Neural cell (in vitro differentiated cells): Measurements from ENCODE around the gene IGIP. TPM values are rescaled to one million over a fixed set of nuclear protein-coding genes. Genes with fewer than 3 reads are reported as not detected.

Experiments used
- H2AFZ ChIP-seq: fragments of 200-600, 300-800 bp; sonication (generic), shearing (Covaris generic); 2 replicates; pipeline ENCODE4 v1.6.0; 2014; ENCODE audit warnings: low read depth, mild to moderate bottlenecking, antibody characterized with exemption, low read length, moderate library complexity
- H3F3A ChIP-seq: fragments of 200-600 bp; shearing (Covaris generic); 2 replicates; pipeline ENCODE4 v1.6.1; 2016; ENCODE audit warnings: mild to moderate bottlenecking, moderate library complexity, mixed read lengths, antibody characterized with exemption, low read length; ENCODE audit not compliant: insufficient read depth, poor library complexity, severe bottlenecking
- H3K27ac ChIP-seq: fragments of 200-600, 300-800 bp; sonication (generic), shearing (Covaris generic); 2 replicates; pipeline ENCODE4 v1.5.1; 2014; ENCODE audit warnings: mild to moderate bottlenecking, low read length, moderate library complexity
- H3K27me3 ChIP-seq: fragments of 300-800, 200-600 bp; sonication (generic), shearing (Covaris generic); 2 replicates; pipeline ENCODE4 v1.6.0; 2014; ENCODE audit warnings: mild to moderate bottlenecking, low read depth, low read length, moderate library complexity; ENCODE audit not compliant: insufficient read depth
- H3K36me3 ChIP-seq: fragments of 300-800, 200-600 bp; sonication (generic), shearing (Covaris generic); 2 replicates; pipeline ENCODE4 v1.5.1; 2014; ENCODE audit warnings: mild to moderate bottlenecking, antibody characterized with exemption, low read length, moderate library complexity; ENCODE audit not compliant: insufficient read depth
- H3K4me2 ChIP-seq: fragments of 300-800, 200-600 bp; sonication (generic), shearing (Covaris generic); 2 replicates; pipeline ENCODE4 v1.6.0; 2014; ENCODE audit warnings: mild to moderate bottlenecking, low read length
- H3K4me3 ChIP-seq: fragments of 300-800, 200-600 bp; sonication (generic), shearing (Covaris generic); 2 replicates; pipeline ENCODE4 v1.5.1; 2014; ENCODE audit warnings: mild to moderate bottlenecking, low read length, moderate library complexity
- H3K79me2 ChIP-seq: fragments of 200-600 bp; shearing (Covaris generic); replicated peaks from 2 replicates; pipeline ENCODE4 v1.6.0; 2014; ENCODE audit warnings: mild to moderate bottlenecking, low read length, moderate library complexity; ENCODE audit not compliant: insufficient read depth
- H3K9ac ChIP-seq: fragments of 300-800, 200-600 bp; sonication (generic), shearing (Covaris generic); 2 replicates; pipeline ENCODE4 v1.6.1; 2016; ENCODE audit warnings: mild to moderate bottlenecking, low read length, mixed read lengths
- H3K9me2 ChIP-seq: fragments of 200-600 bp; shearing (Covaris generic); 2 replicates; pipeline ENCODE4 v1.6.1; 2016; ENCODE audit warnings: mild to moderate bottlenecking, low read length, mixed read lengths; ENCODE audit not compliant: insufficient read depth
- H3K9me3 ChIP-seq: fragments of 200-600, 300-800 bp; sonication (generic), shearing (Covaris generic); 2 replicates; pipeline ENCODE4 v1.6.1; 2016; ENCODE audit warnings: mild to moderate bottlenecking, mixed run types, low read length, moderate library complexity, mixed read lengths
- H4K20me1 ChIP-seq: fragments of 200-600 bp; shearing (Covaris generic); 2 replicates; pipeline ENCODE4 v1.6.1; 2016; ENCODE audit warnings: mild to moderate bottlenecking, mixed run types; ENCODE audit not compliant: insufficient read depth
- CTCF ChIP-seq: fragments of 450-650 bp; IDR thresholded peaks from 2 replicates; pipeline ENCODE4 v1.5.1; 2014; ENCODE audit warnings: antibody characterized with exemption, mild to moderate bottlenecking, moderate library complexity; ENCODE audit not compliant: poor library complexity, severe bottlenecking
- EP300 ChIP-seq: fragments of 450-650 bp; conservative IDR thresholded peaks from 2 replicates; pipeline ENCODE4 v1.6.1; 2014; ENCODE audit warnings: antibody characterized with exemption, mild to moderate bottlenecking, moderate library complexity; ENCODE audit not compliant: poor library complexity, severe bottlenecking
- EZH2 ChIP-seq: fragments of 200-600, 300-800 bp; shearing (Covaris generic), sonication (generic); IDR thresholded peaks from 2 replicates; pipeline ENCODE4 v1.6.1; 2014; ENCODE audit warnings: antibody characterized with exemption, low read length, borderline replicate concordance, mild to moderate bottlenecking; ENCODE audit not compliant: insufficient read depth, poor library complexity, severe bottlenecking
- MXI1 ChIP-seq: fragments of 450-650 bp; conservative IDR thresholded peaks from 2 replicates; pipeline ENCODE4 v1.6.1; 2014; ENCODE audit warnings: antibody characterized with exemption, mild to moderate bottlenecking; ENCODE audit not compliant: poor library complexity, severe bottlenecking
- POLR2AphosphoS5 ChIP-seq: IDR thresholded peaks from 2 replicates; pipeline ENCODE4 v1.6.1; 2012
- RAD21 ChIP-seq: fragments of 450-650 bp; conservative IDR thresholded peaks from 2 replicates; pipeline ENCODE4 v1.6.1; 2014; ENCODE audit warnings: antibody characterized with exemption, mild to moderate bottlenecking, moderate library complexity
- REST ChIP-seq: IDR thresholded peaks from 2 replicates; pipeline ENCODE4 v1.6.1; 2012; ENCODE audit warnings: borderline replicate concordance
- SMC3 ChIP-seq: fragments of 450-650 bp; conservative IDR thresholded peaks from 2 replicates; pipeline ENCODE4 v1.6.1; 2014; ENCODE audit warnings: antibody characterized with exemption, mild to moderate bottlenecking, moderate library complexity; ENCODE audit not compliant: poor library complexity
- TAF1 ChIP-seq: IDR thresholded peaks from 2 replicates; pipeline ENCODE4 v1.6.1; 2012; ENCODE audit warnings: low read depth
- polyA plus RNA-seq: library from polyadenylated mRNA; depleted of rRNA; stranded (reverse); fragments of >200 nt; gene quantifications from 2 replicates; pipeline ENCODE4 v1.2.3, GENCODE V29; 2014

Gene IGIP
- polyA plus RNA-seq, 1 donor from 2014 or later = 4.4 TPM

- no peak for TF ChIP-seq MXI1
- TF ChIP-seq REST = no peak
- no peak for TF ChIP-seq RAD21
- TF ChIP-seq POLR2AphosphoS5 = no peak
- TF ChIP-seq CTCF = no peak
- TF ChIP-seq TAF1 = no peak
- no peak for TF ChIP-seq EZH2
- TF ChIP-seq SMC3 = no peak
- TF ChIP-seq EP300 = no peak
- H3K36me3 ChIP-seq = no peaks in the 10 kb centered on the region
- H3K9me2 ChIP-seq = no peaks in the 10 kb centered on the region
- no peaks in the 10 kb centered on the region for H3F3A ChIP-seq
- H3K9ac ChIP-seq = no peak overlapping the region
- no peaks in the 10 kb centered on the region for H3K9me3 ChIP-seq
- no peaks in the 10 kb centered on the region for H3K79me2 ChIP-seq
- H4K20me1 ChIP-seq = no peaks in the 10 kb centered on the region
- no peak overlapping the region for H2AFZ ChIP-seq
- H3K4me2 ChIP-seq = no peak overlapping the region
- H3K4me3 ChIP-seq = no peak overlapping the region
- no peaks in the 10 kb centered on the region for H3K27me3 ChIP-seq
- H3K27ac ChIP-seq = no peak overlapping the region
Observed at GRCh38 chr5:140162275-140162674, 36.5 kb downstream of the IGIP start.

GRCh38 chr5:140162781-140163180 is 37.0 kb downstream of the IGIP start:
- no peak for TF ChIP-seq EZH2
- TF ChIP-seq RAD21 = no peak
- TF ChIP-seq REST = no peak
- TF ChIP-seq TAF1 = no peak
- TF ChIP-seq SMC3 = no peak
- no peak for TF ChIP-seq MXI1
- no peak for TF ChIP-seq POLR2AphosphoS5
- TF ChIP-seq EP300 = no peak
- no peak for TF ChIP-seq CTCF
- no peaks in the 10 kb centered on the region for H3K79me2 ChIP-seq
- no peaks in the 10 kb centered on the region for H3K36me3 ChIP-seq
- no peaks in the 10 kb centered on the region for H3K9me3 ChIP-seq
- no peaks in the 10 kb centered on the region for H3K27me3 ChIP-seq
- no peak overlapping the region for H3K4me2 ChIP-seq
- H3F3A ChIP-seq = no peaks in the 10 kb centered on the region
- H3K4me3 ChIP-seq = no peak overlapping the region
- no peaks in the 10 kb centered on the region for H3K9me2 ChIP-seq
- H3K9ac ChIP-seq = no peak overlapping the region
- H3K27ac ChIP-seq = no peak overlapping the region
- no peaks in the 10 kb centered on the region for H4K20me1 ChIP-seq
- H2AFZ ChIP-seq = no peak overlapping the region
